Dermis blood vessel endothelial cell (primary cell): ENCODE results near the gene ENPP6. TPM values are rescaled to one million over a fixed set of nuclear protein-coding genes. Genes with fewer than 3 reads are reported as not detected.
"Not testable (repeated sequence)": the region's sequence is repeated elsewhere in the genome, so short reads cannot be mapped to it uniquely, and the experiment has no call there.

Experiments
- DNase-seq: peaks from one replicate; pipeline ENCODE4 v3.0.0; 2010
- total RNA-seq: library from RNA; depleted of rRNA; stranded (reverse); fragments of >200 nt; gene quantifications from 2 replicates; pipeline ENCODE4 v1.2.3, GENCODE V29; 2014

Gene ENPP6
- total RNA-seq, 1 donor from 2014 or later: not detected

- no peak for DNase-seq
These were observed 70.7 kb downstream of the ENPP6 start for GRCh38 chr4:184146951-184147350.

DNA sequence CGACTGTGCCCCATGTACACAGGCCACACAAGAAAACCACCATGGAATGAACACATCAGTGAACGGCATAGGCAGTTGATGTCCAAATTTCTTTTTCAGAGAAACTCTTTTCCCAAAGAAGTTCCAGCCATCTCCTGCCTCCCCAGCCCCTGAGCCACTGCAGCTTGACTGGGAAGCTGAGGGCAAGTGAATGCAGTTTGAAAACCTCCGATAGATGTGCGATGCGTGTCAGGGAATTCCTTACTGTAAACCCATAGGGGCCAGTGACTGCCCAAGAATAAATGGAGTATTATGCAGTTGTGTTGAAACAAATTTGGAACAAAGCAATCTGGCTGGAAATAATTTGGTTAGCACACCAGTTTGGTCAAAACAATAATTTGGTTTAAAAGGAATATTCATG, 72.1 kb downstream of the ENPP6 start:
- DNase-seq: no peak

DNA sequence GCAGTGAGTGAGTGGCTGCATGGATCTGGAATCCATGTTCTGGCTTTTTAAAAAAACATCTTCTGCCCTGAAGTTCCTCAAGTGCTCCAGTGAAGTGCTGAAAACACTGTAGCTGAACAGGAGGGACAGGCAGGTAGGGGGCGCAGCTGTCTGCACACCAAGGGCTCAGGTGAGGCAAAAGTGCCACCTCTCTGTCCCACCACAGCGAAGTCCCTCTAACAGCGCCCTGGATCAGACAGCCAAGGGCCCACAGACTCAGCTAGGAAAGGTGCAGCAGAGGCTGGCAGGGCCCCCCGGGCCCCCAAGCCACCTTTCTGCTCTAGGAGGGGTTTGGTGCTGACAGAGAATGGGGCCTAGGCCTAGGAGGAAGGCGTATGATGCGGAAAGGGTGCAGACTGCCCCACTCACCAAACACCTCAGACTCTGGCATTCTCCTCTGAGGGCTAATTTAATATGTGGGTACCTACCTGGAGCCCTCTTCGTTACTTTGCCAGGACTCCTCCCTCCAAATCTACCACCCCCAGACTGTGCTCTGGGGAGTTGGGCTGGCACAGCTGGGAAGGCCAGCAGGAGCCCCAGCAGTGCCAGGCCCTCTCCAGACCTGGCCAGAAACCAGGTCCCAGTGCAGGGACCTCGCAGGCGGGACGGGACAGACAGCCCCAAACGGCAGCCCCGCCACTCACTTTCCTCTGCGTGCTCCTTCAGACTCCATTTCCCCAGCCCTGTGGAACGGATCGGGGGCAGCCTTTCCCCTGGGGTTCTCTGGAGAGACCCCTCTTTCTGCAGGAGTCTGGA, 73.7 kb downstream of the ENPP6 start:
- no peak for DNase-seq

DNA sequence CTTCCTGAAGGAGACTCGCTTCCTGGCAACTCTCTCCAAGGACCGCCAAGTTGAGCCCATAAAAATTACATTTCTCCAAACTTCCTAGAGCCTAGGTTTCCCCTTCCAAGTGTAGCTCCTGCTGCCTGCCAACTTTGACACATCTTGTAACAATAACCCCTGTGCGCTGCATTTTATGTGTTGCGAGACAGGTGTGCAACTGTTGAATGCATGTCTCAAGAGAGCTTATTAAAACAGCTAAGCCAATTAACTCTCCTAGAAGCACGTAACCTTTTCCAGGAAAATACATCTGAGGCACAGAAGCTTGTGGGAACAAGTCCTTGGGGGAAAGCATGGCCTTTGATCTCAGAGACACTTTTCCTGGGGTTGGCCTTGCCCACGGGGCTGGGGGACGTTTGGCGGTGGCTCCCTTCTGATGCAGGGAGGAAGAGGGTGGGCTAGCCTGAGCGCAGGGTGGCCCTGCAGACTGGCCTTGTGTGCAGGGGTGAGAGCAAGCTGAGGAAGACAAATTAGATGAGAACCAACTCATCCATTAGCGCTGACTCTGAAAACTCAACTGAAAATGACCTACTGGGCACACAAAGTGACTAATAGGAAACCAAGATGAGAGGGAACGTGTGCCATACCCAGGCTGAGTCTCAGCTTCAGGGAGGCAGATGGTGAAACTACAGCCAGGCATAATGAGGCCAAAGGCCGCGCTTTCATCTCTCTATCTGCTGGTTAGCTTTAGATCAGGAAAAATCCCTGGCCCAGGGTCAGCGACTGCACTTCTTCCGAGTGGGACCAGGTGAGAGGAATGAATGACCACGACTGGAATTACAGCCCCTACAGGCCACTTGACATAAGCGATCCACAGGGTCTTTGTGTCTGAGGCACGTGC, 75.3 kb downstream of the ENPP6 start:
- DNase-seq: no peak

GRCh38 chr4:184140901-184141300, 76.8 kb downstream of the ENPP6 start:
- not testable (repeated sequence) for DNase-seq

GRCh38 chr4:184136525-184136924, 81.1 kb downstream of the ENPP6 start:
- DNase-seq: no peak

GRCh38 chr4:184126800-184127199, 90.9 kb downstream of the ENPP6 start:
- DNase-seq: no peak

- no peak for DNase-seq
These were observed 94.9 kb downstream of the ENPP6 start for GRCh38 chr4:184122631-184123408.

GRCh38 chr4:184120549-184121127, 97.0 kb downstream of the ENPP6 start:
- DNase-seq: no peak

DNA sequence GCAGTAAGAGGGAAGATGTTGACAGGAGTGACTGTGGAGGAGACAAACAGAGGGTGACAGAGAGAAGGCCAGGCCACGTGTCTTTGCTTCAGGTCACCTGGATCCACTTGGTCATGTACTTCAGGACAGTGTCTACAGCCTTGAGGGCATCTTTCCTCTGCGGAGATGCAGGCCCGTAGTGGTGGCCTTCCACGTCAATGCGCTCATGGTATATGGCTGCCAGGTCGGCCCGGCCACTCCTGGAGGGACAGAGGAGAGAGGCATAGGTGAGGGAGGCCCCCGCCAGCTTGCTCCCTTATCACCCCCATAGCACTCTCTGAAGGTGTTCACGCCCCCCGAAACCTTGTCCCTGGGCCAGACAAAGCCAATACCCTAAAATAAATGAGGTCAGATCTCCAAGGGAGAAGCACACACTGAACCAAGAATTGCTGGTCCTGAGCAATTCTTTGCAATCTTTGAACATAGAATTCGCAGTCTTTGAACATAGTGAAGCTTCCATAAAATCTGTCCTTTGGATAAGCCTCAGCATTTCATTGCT, 99.9 kb downstream of the ENPP6 start:
- no peak for DNase-seq

GRCh38 chr4:184115399-184115798, 102.3 kb downstream of the ENPP6 start:
- no peak for DNase-seq

- DNase-seq: no peak
These were observed 103.2 kb downstream of the ENPP6 start for GRCh38 chr4:184114431-184114830.

GRCh38 chr4:184112006-184112550, 105.6 kb downstream of the ENPP6 start:
- no peak for DNase-seq

DNA sequence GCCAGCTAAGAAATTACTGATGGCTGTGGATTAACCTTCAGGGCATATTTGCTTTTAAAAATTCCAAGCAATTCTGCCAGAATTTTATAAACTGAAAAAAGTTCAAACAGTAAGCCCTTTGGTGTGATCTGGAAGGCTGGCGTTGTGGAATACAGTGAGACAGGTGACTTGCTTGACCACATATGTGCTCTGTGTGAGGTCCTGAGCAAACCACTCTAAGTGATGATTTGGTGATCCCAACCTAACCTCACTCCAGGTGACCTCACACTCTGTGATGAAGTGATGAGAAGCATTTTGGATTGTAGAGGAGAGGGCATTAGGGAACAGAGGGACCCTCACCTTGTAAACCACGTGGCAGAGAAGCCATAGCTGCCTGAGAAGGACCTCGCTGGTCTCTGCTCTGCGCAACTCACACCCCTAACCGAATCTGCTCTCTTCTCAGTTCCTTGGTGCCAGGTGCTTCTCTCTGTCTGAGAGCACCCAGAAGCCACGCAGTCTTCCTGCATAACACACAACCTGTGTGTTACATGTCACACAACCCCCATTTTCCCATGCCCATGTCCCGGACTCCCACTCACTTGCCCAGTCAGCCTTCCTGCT, 106.3 kb downstream of the ENPP6 start:
- no peak for DNase-seq

DNA sequence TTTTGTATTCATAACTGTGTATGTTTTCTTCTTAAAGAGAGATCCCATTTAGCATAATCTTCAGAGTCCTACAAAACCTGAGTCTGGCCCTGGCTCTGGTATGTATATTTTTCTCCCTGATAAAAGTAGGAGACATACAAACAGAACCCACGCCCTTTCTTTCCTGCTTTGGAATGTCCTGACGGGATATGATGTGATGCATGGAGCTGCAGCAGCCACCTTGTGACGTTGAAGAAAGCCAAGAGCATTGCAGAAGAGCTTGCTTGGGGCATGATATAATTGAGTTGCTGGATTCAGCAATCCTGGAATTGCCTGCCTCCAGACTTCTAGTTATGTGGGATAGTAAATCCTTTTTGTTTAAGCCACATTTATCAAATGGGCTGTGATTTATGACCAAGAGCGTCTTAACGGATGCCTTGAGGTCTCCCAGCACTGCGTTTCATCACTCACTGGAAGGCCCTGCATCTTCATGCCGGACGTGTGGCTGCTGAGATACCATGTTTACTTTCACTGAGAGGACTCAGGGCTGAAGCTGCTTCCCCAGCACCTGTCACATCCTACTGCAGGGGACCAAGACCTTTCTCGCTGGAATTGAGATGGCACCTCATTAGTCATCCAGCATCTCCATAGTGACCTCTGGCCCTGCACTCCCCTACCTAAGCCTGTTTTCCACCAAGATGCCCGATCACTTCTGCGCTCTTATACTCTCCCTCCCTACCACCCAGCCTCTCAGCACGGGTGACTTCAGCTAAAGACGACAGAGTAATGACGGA, 107.0 kb downstream of the ENPP6 start:
- DNase-seq: no peak

- DNase-seq: no peak
These were observed 109.6 kb downstream of the ENPP6 start for GRCh38 chr4:184108006-184108501.

DNA sequence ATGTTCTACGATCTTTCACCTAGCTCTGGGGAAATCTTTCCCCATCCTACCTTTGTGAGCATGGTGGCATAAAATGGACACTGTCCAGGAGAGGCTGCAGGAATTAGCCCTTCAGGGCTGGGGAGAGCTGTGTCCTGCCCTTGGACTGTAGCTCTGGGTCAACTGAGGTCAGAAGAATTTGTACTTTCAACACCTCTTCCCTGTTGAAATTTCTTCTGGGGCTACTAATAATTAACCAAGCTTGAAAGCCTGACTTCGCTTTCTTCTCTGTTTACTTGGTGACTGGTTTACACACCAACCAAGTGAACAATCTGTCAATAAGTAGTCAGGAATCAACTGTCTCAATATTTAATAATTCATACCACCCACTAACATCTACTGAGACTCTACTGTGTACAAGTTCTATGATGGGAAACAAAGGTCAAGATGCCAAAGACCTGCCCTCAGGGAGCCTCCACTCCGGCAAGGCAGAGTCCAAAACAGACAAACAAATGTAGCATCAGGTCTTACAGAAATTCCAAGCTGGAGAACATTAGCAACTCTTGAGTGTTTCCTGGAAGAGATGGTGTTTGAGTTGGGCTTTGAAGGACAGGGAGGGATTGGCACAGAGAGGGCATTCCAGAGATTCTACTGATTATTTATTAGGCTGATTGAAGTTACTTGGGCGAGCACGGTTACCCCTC, 113.1 kb downstream of the ENPP6 start:
- DNase-seq: no peak

DNA sequence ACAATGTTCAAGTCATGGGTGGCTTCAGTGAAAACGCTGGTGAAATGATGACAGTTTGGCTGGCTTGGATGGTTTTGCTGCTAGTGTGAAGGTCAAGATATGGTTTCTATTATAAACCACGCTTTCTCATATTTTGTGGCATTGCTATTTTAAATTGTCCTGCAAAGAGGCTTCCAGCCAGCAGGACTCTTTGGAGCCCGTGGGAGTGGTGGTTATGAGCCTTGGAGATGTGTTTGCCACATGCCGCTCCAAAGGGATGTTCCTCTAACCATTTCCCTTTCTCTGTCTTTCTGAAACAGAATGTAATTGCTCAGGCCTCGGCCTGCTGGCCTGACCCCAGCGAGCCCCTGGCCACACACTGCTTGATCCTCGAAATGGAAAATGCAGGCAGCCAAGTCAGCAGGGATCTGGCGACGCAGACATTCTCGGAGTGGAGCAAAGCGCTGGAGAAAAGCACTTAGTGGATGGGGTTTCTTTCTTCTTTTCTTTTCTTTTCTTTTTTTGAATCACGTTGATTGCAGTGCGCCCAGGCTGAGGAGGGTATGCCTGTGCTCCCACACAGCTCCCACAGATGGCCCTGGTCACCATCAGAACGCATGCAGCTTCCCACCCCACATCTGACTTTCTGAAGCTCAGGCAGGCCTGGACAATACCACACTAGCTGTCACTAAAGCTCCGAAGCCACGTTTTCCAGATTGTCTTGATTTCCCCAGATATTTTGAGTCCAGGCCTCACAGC, 114.0 kb downstream of the ENPP6 start:
- DNase-seq: no peak

DNA sequence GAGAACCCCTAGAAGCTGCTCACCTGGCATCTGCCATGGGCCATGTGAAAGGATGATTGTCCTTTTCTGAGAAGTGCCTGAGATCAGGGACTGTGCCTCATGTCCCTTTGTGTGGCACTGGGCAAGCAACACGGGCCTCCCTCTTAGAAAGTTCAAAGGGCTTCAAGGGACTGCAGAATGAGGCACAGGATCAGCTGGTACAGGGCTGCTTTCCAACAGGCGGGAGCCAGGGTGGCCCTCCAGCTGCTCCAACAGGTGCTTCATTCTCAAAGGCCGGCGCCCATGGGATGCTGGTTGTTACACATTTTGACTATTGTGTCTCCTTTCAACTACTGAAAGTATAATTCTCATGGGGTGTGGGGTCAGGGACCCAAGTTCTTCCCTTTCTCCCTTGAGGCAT, 114.7 kb downstream of the ENPP6 start:
- no peak for DNase-seq
